ENCODE data around the gene NKX1-1. TPM values are rescaled to one million over a fixed set of nuclear protein-coding genes. Genes with fewer than 3 reads are reported as not detected.
"Not testable (repeated sequence)": the region's sequence is repeated elsewhere in the genome, so short reads cannot be mapped to it uniquely, and the experiment has no call there.

Gene NKX1-1
- total RNA-seq, 4 donors from 2014 or later, result not detected

GRCh38 chr4:1446502-1447386, 40.5 kb upstream of the NKX1-1 start:
- H3K4me1 ChIP-seq, result no peaks in the 10 kb centered on the region
- peaks cover 57% of the 10 kb centered on the region for H3K27me3 ChIP-seq
- H3K27ac ChIP-seq, result no peak overlapping the region
- no peaks in the 10 kb centered on the region for H3K36me3 ChIP-seq
- WGBS, result 82% methylated on average over 14 of the region's 22 CpGs
- no peak overlapping the region for H3K4me3 ChIP-seq
- no peak for DNase-seq (ENCODE audit: low spot score in 2 of 2)
- H3K9me3 ChIP-seq, result no peaks in the 10 kb centered on the region
- TF ChIP-seq POLR2AphosphoS5 (IDR thresholded peaks at IDR 0.05), result no peak
- TF ChIP-seq POLR2A (IDR thresholded peaks at IDR 0.05), result no peak
- TF ChIP-seq CTCF (IDR thresholded peaks at IDR 0.05), result no peak
- no peak for TF ChIP-seq EP300 (IDR thresholded peaks at IDR 0.05)

- H3K27ac ChIP-seq, result no peak overlapping the region
- TF ChIP-seq POLR2AphosphoS5 (IDR thresholded peaks at IDR 0.05) (no peak), EP300 (IDR thresholded peaks at IDR 0.05) (no peak)
- H3K4me1 ChIP-seq, result no peaks in the 10 kb centered on the region
- no peaks in the 10 kb centered on the region for H3K9me3 ChIP-seq
- H3K4me3 ChIP-seq, result no peak overlapping the region
- no peaks in the 10 kb centered on the region for H3K36me3 ChIP-seq
- peaks cover 55% of the 10 kb centered on the region for H3K27me3 ChIP-seq
- WGBS, result 89% methylated on average over 16 of the region's 21 CpGs
- no peak for DNase-seq (ENCODE audit: low spot score in 2 of 2)
These were observed 39.6 kb upstream of the NKX1-1 start for GRCh38 chr4:1445716-1446445.

- not testable (repeated sequence) for H3K9me3 ChIP-seq; H3K36me3 ChIP-seq; H3K4me3 ChIP-seq; DNase-seq (ENCODE audit: low spot score in 2 of 2); H3K4me1 ChIP-seq; H3K27ac ChIP-seq
- peaks cover 33% of the 10 kb centered on the region for H3K27me3 ChIP-seq
- WGBS, result 86% methylated on average over 4 of the region's 4 CpGs
These were observed 37.5 kb upstream of the NKX1-1 start for GRCh38 chr4:1443688-1444172.

GRCh38 chr4:1427010-1427409, 20.8 kb upstream of the NKX1-1 start:
- TF ChIP-seq POLR2AphosphoS5 (IDR thresholded peaks at IDR 0.05) (no peak), CTCF (IDR thresholded peaks at IDR 0.05) (no peak), EP300 (IDR thresholded peaks at IDR 0.05) (no peak), POLR2A (IDR thresholded peaks at IDR 0.05) (no peak)
- no peaks in the 10 kb centered on the region for H3K4me1 ChIP-seq

GRCh38 chr4:1421657-1422056, 15.4 kb upstream of the NKX1-1 start:
- Histone ChIP-seq H3K27me3 (peaks cover 77% of the 10 kb centered on the region), H3K36me3 (no peaks in the 10 kb centered on the region), H3K4me1 (no peaks in the 10 kb centered on the region), H3K4me3 (no peak overlapping the region), H3K27ac (no peak overlapping the region), H3K9me3 (no peaks in the 10 kb centered on the region)
- WGBS, result 38% methylated on average over 2 of the region's 2 CpGs
- TF ChIP-seq EP300 (IDR thresholded peaks at IDR 0.05), result no peak
- no peak for TF ChIP-seq POLR2AphosphoS5 (IDR thresholded peaks at IDR 0.05)
- no peak for TF ChIP-seq CTCF (IDR thresholded peaks at IDR 0.05)
- TF ChIP-seq POLR2A (IDR thresholded peaks at IDR 0.05), result no peak
- DNase-seq (ENCODE audit: low spot score in 2 of 2), result no peak

More at GRCh38 chr4:1427010-1427409, 20.8 kb upstream of the NKX1-1 start:
- Histone ChIP-seq H3K27me3 (peaks cover 40% of the 10 kb centered on the region), H3K27ac (no peak overlapping the region), H3K9me3 (no peaks in the 10 kb centered on the region), H3K36me3 (no peaks in the 10 kb centered on the region), H3K4me3 (no peak overlapping the region)
- DNase-seq (ENCODE audit: low spot score in 2 of 2), result no peak
- 77% methylated on average over 5 of the region's 5 CpGs for WGBS

GRCh38 chr4:1419708-1420107, 13.5 kb upstream of the NKX1-1 start:
- TF ChIP-seq POLR2A (IDR thresholded peaks at IDR 0.05) (no peak), POLR2AphosphoS5 (IDR thresholded peaks at IDR 0.05) (no peak), EP300 (IDR thresholded peaks at IDR 0.05) (no peak), CTCF (IDR thresholded peaks at IDR 0.05) (no peak)
- Histone ChIP-seq H3K36me3 (no peaks in the 10 kb centered on the region), H3K27me3 (peaks cover 78% of the 10 kb centered on the region), H3K4me1 (peaks cover under 1% of the 10 kb centered on the region), H3K9me3 (no peaks in the 10 kb centered on the region), H3K27ac (no peak overlapping the region), H3K4me3 (no peak overlapping the region)
- DNase-seq (ENCODE audit: low spot score in 2 of 2), result peak in 1 of 2 donors; percentile 37
- WGBS, result 71% methylated on average over 13 of the region's 13 CpGs

All from suprapubic skin (tissue), 4 donors.